NCI-H1105 (cell line): Measurements from ENCODE around the gene MIEN1.
"Not testable (repeated sequence)": the region's sequence is repeated elsewhere in the genome, so short reads cannot be mapped to it uniquely, and the experiment has no call there.

Source experiments
- DNase-seq: peaks from one replicate; lab custom pipeline; 2025; lab: John Stamatoyannopoulos, UW

The MIEN1 gene

GRCh38 chr17:39716073-39716818 lies 14.1 kb downstream of the MIEN1 start:
- DNase-seq, result no peak

GRCh38 chr17:39715375-39716072 lies 14.8 kb downstream of the MIEN1 start:
- no peak for DNase-seq

- DNase-seq, result no peak
Measured at GRCh38 chr17:39714234-39714633, 16.1 kb downstream of the MIEN1 start.

DNA sequence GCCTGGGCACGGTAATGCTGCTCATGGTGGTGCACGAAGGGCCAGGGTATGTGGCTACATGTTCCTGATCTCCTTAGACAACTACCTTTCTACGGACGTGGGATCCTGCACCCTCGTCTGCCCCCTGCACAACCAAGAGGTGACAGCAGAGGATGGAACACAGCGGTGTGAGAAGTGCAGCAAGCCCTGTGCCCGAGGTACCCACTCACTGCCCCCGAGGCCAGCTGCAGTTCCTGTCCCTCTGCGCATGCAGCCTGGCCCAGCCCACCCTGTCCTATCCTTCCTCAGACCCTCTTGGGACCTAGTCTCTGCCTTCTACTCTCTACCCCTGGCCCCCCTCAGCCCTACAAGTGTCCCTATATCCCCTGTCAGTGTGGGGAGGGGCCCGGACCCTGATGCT lies 18.5 kb downstream of the MIEN1 start:
- DNase-seq, result no peak

DNA sequence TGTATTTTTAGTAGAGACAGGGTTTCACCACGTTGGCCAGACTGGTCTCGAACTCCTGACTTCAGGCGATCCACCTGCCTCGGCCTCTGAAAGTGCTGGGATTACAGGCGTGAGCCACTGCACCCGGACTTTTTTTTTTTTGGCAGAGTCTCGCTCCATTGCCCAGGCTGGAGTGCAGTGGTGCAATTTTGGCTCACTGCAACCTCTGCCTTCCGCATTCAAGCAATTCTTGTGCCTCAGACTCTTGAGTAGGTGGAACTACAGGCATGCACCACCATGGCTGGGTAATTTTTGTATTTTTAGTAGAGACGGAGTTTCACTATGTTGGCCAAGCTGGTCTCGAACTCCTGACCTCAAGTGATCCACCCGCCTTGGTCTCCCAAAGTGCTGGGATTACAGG lies 19.3 kb downstream of the MIEN1 start:
- not testable (repeated sequence) for DNase-seq

GRCh38 chr17:39709998-39710964 lies 20.1 kb downstream of the MIEN1 start:
- no peak for DNase-seq

DNA sequence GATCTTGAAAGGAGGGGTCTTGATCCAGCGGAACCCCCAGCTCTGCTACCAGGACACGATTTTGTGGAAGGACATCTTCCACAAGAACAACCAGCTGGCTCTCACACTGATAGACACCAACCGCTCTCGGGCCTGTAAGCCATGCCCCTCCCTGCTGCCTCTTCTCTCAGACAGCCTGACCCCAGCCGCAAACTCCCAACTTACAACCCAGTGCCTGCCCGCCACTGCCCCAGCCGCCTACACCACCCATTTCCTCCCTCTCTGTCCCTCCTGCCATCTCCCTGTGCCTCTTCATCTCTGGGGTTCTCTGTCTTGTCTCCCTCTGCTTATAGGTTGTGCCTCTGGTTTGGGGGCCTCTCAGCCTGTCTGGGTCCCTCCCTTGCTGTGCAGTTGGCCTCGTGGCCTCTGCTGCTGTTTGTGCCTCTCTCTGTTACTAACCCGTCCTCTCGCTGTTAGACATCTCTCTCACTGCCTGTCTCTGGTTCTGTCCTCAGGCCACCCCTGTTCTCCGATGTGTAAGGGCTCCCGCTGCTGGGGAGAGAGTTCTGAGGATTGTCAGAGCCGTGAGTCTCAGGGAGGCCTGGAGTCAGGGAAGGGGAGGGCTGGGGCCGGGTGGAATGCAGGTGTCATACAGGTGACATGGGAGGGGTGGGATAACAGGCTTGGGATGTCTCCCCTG lies 20.9 kb downstream of the MIEN1 start:
- DNase-seq, result no peak

GRCh38 chr17:39706921-39707337 lies 23.4 kb downstream of the MIEN1 start:
- DNase-seq, result no peak

GRCh38 chr17:39706383-39706782 lies 23.9 kb downstream of the MIEN1 start:
- no peak for DNase-seq

- DNase-seq, result no peak
Measured at GRCh38 chr17:39705786-39706348, 24.5 kb downstream of the MIEN1 start.

GRCh38 chr17:39704821-39705551 lies 25.3 kb downstream of the MIEN1 start:
- no peak for DNase-seq

DNA sequence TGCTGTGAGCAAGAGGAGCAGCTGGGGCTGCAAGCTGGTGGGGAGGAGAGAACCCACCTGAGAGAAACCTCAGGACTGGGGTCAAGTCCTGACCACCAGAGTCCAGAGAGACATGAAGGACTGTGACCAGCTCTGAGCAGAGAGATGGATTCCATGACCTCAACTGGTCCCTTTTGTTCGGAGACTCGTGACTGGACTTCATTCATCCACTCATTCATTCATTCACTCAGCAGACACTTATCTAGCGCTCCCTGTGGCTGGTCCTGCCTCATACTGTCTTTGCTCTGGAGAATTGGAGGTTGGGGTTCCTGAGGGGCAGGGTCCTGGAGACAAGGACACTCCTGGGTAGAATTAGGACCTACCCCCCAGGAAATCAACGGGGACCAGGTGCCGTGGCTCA lies 26.4 kb downstream of the MIEN1 start:
- no peak for DNase-seq

- DNase-seq, result no peak
Measured at GRCh38 chr17:39702901-39703893, 27.1 kb downstream of the MIEN1 start.

- no peak for DNase-seq
Measured at GRCh38 chr17:39701784-39702422, 28.4 kb downstream of the MIEN1 start.

DNA sequence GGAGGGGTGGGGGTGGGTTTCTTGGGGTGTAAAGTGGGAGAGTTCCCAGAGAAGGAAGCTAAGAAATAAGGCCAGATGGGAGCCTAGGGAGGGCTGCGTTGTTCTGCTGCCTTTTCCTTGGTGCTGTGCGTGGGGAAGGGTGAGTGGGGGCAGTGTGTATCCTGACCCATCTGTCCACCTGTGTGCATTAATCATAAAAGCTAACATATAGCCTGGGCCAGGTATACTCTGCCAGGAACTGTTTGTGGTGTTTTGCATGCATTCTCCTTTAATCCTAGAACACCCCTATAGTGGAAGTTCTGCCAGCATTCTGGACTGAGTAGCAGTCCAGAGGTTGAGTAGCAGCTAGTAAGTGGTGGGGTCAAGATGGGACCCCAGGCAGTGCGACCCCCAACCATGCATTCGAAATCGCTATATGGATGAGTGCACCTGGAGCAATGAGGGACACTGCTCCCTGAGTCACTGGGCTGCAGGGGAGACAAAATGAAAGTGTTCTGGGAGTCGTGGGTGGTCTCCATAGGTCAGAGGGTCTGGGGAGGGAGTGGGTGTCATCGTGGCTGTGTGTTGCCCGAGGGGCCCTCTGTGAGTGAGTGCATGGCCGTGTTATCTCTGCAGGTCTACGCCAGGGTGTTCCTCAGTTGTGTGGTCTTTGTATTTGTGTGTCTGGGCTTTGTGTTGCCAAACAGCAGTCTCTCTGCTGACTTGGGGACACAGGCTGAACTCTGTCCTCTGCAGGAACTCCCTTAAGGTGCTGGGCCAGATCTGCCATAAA lies 29.1 kb downstream of the MIEN1 start:
- no peak for DNase-seq

GRCh38 chr17:39700148-39700987 lies 30.0 kb downstream of the MIEN1 start:
- no peak for DNase-seq

DNA sequence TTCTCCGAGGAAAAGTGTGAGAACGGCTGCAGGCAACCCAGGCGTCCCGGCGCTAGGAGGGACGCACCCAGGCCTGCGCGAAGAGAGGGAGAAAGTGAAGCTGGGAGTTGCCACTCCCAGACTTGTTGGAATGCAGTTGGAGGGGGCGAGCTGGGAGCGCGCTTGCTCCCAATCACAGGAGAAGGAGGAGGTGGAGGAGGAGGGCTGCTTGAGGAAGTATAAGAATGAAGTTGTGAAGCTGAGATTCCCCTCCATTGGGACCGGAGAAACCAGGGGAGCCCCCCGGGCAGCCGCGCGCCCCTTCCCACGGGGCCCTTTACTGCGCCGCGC lies 30.5 kb downstream of the MIEN1 start, which contains the start of gene ERBB2:
Gene ERBB2, plus strand, starts transcription at position 247 of the 330 bp plus-strand sequence. CDS start 175 bp downstream, outside the sequence.
- DNase-seq, result no peak
